CD4-positive, CD25-positive, alpha-beta regulatory T cell (primary cell): ENCODE data around the gene IGFN1. TPM values are rescaled to one million over a fixed set of nuclear protein-coding genes. Genes with fewer than 3 reads are reported as not detected.

Experiments used
- ATAC-seq, 2 donors: fragments of 150-1000 bp; cut with Tn5 transposase; one replicate each; pipeline ENCODE4 v1.10.0; 2021; ENCODE audit warnings: low read depth in 2 of 2, moderate number of reproducible peaks in 2 of 2, moderate library complexity in 1 of 2
- DNase-seq, 3 donors: peaks; one replicate each; pipeline versions ENCODE4 v3.0.0 to v3.0.0-alpha.2; 2012 to 2022; ENCODE audit warnings: mixed read lengths in 1 of 3
- H3K27ac ChIP-seq: one replicate; pipeline ENCODE4 v1.7.0; 2013; ENCODE audit warnings: mild to moderate bottlenecking, low read length; ENCODE audit not compliant: insufficient read depth, poor library complexity, severe bottlenecking
- H3K27me3 ChIP-seq: one replicate; pipeline ENCODE4 v1.7.0; 2013; ENCODE audit warnings: low read length; ENCODE audit not compliant: control insufficient read depth, insufficient read depth
- H3K36me3 ChIP-seq: one replicate; pipeline ENCODE4 v1.7.0; 2013; ENCODE audit warnings: mild to moderate bottlenecking, low read length, moderate library complexity; ENCODE audit not compliant: control insufficient read depth, insufficient read depth
- H3K4me1 ChIP-seq: 2 replicates; pipeline ENCODE4 v1.7.0; 2013; ENCODE audit warnings: mild to moderate bottlenecking, low read length; ENCODE audit not compliant: insufficient read depth, control insufficient read depth, poor library complexity, severe bottlenecking
- H3K4me3 ChIP-seq: one replicate; pipeline ENCODE4 v1.7.0; 2013; ENCODE audit warnings: low read depth, mild to moderate bottlenecking, low read length, moderate library complexity
- H3K9me3 ChIP-seq, 2 experiments: 1 replicate in 1 of 2; 2 replicates in 1 of 2; pipeline ENCODE4 v1.7.0; 2013; ENCODE audit warnings: low read length in 2 of 2, mild to moderate bottlenecking in 1 of 2, moderate library complexity in 1 of 2; ENCODE audit not compliant: control insufficient read depth in 2 of 2
- H3K27ac Mint-ChIP-seq, 3 donors: one replicate each; pipeline ENCODE4 v1.8.0; 2020 to 2022; ENCODE audit warnings: mild to moderate bottlenecking in 3 of 3, mixed read lengths in 3 of 3, moderate library complexity in 2 of 3
- H3K27me3 Mint-ChIP-seq: one replicate; pipeline ENCODE4 v1.8.0; 2022; ENCODE audit warnings: mild to moderate bottlenecking, mixed read lengths
- H3K36me3 Mint-ChIP-seq: one replicate; pipeline ENCODE4 v1.8.0; 2020; ENCODE audit warnings: mixed read lengths
- H3K4me1 Mint-ChIP-seq, 4 donors: one replicate each; pipeline ENCODE4 v1.8.0; 2020 to 2022; ENCODE audit warnings: mixed read lengths in 4 of 4, mild to moderate bottlenecking in 1 of 4
- H3K4me3 Mint-ChIP-seq, 4 donors: one replicate each; pipeline ENCODE4 v1.8.0; 2020 to 2022; ENCODE audit warnings: mild to moderate bottlenecking in 4 of 4, mixed read lengths in 4 of 4, moderate library complexity in 3 of 4
- H3K9me3 Mint-ChIP-seq, 7 donors: one replicate each; pipeline ENCODE4 v1.8.0; 2020 to 2022; ENCODE audit warnings: mixed read lengths in 7 of 7, mild to moderate bottlenecking in 3 of 7, moderate library complexity in 2 of 7
- polyA plus RNA-seq, 4 donors: library from polyadenylated mRNA; unstranded; fragments of 300-500 nt; fragmentation: Illumina TruSeq; gene quantifications; one replicate each; pipeline ENCODE4 v1.2.3, GENCODE V29; 2021
- total RNA-seq: library from RNA; stranded (reverse); gene quantifications from one replicate; pipeline ENCODE4 v1.2.3, GENCODE V29; 2022

IGFN1 gene
- total and polyA plus RNA-seq, 5 donors from 2014 or later: not detected

DNA sequence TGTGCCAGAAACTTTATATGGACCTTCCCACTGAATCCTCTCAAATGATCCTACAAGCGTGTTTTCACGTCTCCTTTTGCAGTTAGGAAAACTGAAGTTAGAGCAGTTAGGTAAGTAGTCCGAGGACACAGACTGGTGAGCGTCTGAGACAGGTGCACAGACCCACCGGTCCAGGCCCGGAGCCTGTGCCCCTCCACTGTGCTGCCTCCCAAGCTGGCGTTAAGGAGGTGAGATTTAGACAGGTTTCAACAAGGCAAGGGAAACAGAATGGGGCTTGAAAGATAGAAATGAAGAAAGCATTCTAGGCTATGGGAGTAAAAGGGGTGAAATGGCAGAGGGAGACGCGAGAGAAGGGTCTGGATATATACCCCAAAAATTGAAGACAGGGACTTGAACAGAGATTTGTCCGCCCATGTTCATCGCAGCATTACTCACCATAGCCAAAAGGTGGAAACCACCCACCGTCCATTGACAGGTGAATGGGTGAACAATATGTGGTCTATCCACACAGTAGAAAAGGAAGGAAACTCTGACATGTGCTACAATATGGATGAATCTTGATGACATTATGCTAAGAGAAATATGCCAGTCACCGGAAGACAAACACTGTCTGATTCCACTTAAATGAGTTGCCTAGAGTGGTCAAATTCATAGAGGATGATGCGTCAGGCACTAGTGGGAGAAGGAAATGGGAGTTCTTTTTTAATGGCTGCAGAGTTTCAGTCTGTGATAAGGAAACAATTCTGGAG is 77.0 kb downstream of the IGFN1 start:
- H3K9me3 ChIP-seq: no peaks in the 10 kb centered on the region
- Mint-ChIP-seq H3K27ac (no peak overlapping the region), H3K27me3 (peaks cover 34% of the 10 kb centered on the region), H3K9me3 (no peaks in the 10 kb centered on the region), H3K4me3 (no peak overlapping the region), H3K36me3 (no peaks in the 10 kb centered on the region), H3K4me1 (no peaks in the 10 kb centered on the region)
- no peak overlapping the region for H3K4me3 ChIP-seq
- peaks cover 7% of the 10 kb centered on the region for H3K27me3 ChIP-seq
- no peak overlapping the region for H3K27ac ChIP-seq
- no peaks in the 10 kb centered on the region for H3K4me1 ChIP-seq
- ATAC-seq (no peak), DNase-seq (no peak)
- H3K36me3 ChIP-seq: no peaks in the 10 kb centered on the region

DNA sequence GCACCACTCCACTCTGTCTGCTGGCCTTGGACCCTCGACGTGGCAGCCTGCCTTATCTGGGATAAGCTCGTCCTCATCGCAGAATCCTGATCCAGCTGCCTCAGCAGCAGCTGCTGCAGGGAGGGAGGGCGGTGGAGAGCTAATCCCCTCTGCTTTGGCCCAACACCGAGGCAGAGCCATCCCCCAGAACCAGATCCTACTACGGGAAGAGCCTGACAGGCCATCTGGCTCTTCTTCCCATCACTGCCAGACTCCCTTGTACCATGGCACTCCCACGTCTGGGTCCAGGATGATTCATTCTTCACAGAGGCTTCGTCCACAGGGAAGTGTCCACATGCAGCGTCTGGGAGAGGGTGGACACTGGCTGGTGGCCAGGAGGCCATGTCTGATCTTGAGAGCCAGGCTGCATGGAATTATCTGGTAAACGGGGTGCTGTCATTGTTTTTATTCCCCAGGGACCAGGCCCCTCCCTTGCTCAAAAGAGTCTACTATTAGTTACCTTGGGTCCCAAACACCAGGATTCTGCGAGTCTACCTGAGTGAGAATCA is 78.1 kb downstream of the IGFN1 start:
- no peak for DNase-seq
- no peaks in the 10 kb centered on the region for H3K36me3 Mint-ChIP-seq
- H3K4me3 Mint-ChIP-seq: no peak overlapping the region
- peaks cover 30% of the 10 kb centered on the region for H3K27me3 Mint-ChIP-seq
- Histone ChIP-seq H3K36me3 (no peaks in the 10 kb centered on the region), H3K4me3 (no peak overlapping the region), H3K9me3 (no peaks in the 10 kb centered on the region), H3K27me3 (peaks cover 7% of the 10 kb centered on the region), H3K4me1 (no peaks in the 10 kb centered on the region), H3K27ac (no peak overlapping the region)
- H3K27ac Mint-ChIP-seq: no peak overlapping the region
- no peaks in the 10 kb centered on the region for H3K9me3 Mint-ChIP-seq
- ATAC-seq: no peak
- no peaks in the 10 kb centered on the region for H3K4me1 Mint-ChIP-seq

DNA sequence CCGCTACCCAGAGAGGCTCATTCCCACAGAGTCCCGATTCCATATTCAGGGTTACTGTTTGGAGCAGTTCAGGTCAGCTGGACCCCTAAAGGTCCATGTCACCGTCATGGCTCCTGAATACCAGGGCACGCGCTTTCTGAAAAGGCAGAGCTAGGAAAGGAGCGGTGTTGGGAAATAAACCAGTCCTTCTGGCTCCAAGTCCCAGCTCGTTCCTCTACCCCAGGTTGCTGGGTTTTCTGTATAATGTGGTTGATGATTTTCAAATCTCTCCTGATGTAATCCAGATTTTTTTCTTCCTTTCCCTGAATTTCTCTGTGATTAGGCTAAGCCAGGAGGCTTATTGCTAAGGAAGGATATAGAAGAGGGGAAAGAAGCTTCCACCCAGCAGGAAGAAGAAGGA is 78.7 kb downstream of the IGFN1 start:
- DNase-seq (no peak), ATAC-seq (no peak)
- H3K27me3 ChIP-seq: peaks cover 7% of the 10 kb centered on the region
- no peak overlapping the region for H3K4me3 ChIP-seq
- Mint-ChIP-seq H3K27ac (no peak overlapping the region), H3K27me3 (peaks cover 30% of the 10 kb centered on the region), H3K4me1 (no peaks in the 10 kb centered on the region), H3K4me3 (no peak overlapping the region), H3K9me3 (no peaks in the 10 kb centered on the region), H3K36me3 (no peaks in the 10 kb centered on the region)
- no peak overlapping the region for H3K27ac ChIP-seq
- no peaks in the 10 kb centered on the region for H3K4me1 ChIP-seq
- no peaks in the 10 kb centered on the region for H3K9me3 ChIP-seq
- no peaks in the 10 kb centered on the region for H3K36me3 ChIP-seq

DNA sequence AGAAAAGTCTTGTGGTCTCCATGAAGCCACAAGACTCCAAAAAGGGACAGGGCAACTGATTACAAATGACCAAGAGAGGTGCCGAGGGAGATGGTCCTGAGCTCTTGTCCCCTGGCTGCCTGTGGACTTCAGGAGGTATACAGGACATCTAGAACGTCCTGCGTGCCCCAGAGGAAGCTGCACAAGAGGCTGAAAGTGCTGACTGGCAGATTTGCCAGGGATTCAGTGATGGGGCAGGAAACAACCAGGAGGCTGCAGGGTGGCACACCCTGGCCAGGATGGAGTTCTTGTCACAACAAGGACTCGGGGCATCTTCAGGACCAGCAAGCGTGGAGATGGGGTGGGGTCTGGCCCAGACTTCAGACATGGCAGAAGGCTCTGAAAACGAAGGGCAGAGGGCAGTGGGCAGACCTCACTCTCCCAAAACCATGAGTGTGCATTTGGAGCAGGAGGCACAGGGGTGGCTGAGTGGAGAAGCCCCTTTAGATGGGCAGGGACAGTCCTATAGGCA is 79.3 kb downstream of the IGFN1 start:
- DNase-seq (no peak), ATAC-seq (no peak)
- Mint-ChIP-seq H3K36me3 (no peaks in the 10 kb centered on the region), H3K27ac (no peak overlapping the region), H3K4me1 (no peaks in the 10 kb centered on the region), H3K4me3 (no peak overlapping the region), H3K27me3 (peaks cover 30% of the 10 kb centered on the region), H3K9me3 (no peaks in the 10 kb centered on the region)
- Histone ChIP-seq H3K36me3 (no peaks in the 10 kb centered on the region), H3K4me3 (no peak overlapping the region), H3K27ac (no peak overlapping the region), H3K27me3 (peaks cover 7% of the 10 kb centered on the region), H3K4me1 (no peaks in the 10 kb centered on the region), H3K9me3 (no peaks in the 10 kb centered on the region)

DNA sequence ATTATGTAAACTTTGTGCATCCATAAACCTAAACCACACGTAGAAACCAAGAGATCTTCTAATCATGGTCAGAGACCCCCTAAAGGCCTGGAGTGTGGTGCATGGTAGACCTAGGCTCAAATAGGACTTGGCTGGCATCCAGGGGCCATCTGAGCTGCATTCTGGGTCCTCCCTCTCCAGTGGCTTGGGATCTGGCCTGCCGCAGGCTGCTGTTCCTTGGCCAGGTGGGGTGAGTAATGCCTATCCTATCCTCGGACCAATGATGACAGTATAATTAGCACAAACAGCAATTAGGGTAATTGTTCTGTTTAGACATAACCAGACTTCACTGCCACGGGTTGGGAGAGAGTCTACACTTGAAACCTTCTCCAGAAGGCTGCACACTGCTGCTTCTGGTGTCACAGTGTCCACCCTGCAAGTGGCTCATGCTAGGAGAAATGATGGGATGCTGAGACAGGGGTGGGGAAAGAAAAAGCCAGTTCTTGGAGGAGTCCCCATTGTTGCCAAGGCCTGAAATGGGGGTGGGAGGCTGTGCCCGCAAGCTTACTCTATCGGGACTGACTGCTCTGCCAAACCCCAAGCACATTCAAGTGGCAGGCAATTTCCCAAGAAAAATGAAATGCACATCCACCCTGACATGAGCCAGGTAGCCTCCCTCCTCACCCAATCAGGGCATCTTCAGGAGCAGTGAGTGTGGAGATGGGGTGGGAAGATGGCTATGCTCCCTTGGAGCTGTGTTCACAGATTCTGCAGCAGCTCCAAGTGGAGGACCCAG is 80.2 kb downstream of the IGFN1 start:
- Mint-ChIP-seq H3K27ac (no peak overlapping the region), H3K27me3 (peaks cover 25% of the 10 kb centered on the region), H3K36me3 (no peaks in the 10 kb centered on the region), H3K4me1 (no peaks in the 10 kb centered on the region), H3K4me3 (no peak overlapping the region), H3K9me3 (no peaks in the 10 kb centered on the region)
- Histone ChIP-seq H3K9me3 (no peaks in the 10 kb centered on the region), H3K4me1 (no peaks in the 10 kb centered on the region), H3K27me3 (peaks cover 7% of the 10 kb centered on the region), H3K36me3 (no peaks in the 10 kb centered on the region), H3K4me3 (no peak overlapping the region), H3K27ac (no peak overlapping the region)
- no peak for ATAC-seq
- DNase-seq: no peak

DNA sequence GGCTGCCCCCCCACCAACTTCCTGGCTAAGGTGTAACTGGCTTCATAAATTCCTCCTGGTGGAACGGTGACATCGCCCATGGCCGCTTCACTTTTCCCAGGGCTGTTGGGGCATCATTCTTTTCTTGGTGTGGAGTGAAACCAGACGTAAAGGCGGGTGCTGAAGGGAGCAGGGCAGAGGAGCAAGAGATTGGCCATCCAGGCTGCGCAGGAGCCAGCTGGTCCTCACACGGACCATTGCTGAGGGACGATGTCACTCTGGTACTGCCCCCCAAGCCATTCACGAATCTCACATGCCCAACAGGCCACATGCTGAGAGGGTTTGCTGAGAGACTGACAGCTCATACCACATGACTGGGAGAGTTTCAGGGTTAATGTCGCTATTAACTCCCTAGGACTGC is 82.2 kb downstream of the IGFN1 start:
- no peak overlapping the region for H3K4me3 ChIP-seq
- DNase-seq (no peak), ATAC-seq (no peak)
- Mint-ChIP-seq H3K4me3 (no peak overlapping the region), H3K36me3 (no peaks in the 10 kb centered on the region), H3K9me3 (peaks cover 0 to under 1% (median 0%) of the 10 kb centered on the region in 7 donors), H3K4me1 (no peaks in the 10 kb centered on the region), H3K27me3 (peaks cover 5% of the 10 kb centered on the region), H3K27ac (no peak overlapping the region)
- no peaks in the 10 kb centered on the region for H3K9me3 ChIP-seq
- no peaks in the 10 kb centered on the region for H3K27me3 ChIP-seq
- no peaks in the 10 kb centered on the region for H3K4me1 ChIP-seq
- no peak overlapping the region for H3K27ac ChIP-seq
- no peaks in the 10 kb centered on the region for H3K36me3 ChIP-seq

DNA sequence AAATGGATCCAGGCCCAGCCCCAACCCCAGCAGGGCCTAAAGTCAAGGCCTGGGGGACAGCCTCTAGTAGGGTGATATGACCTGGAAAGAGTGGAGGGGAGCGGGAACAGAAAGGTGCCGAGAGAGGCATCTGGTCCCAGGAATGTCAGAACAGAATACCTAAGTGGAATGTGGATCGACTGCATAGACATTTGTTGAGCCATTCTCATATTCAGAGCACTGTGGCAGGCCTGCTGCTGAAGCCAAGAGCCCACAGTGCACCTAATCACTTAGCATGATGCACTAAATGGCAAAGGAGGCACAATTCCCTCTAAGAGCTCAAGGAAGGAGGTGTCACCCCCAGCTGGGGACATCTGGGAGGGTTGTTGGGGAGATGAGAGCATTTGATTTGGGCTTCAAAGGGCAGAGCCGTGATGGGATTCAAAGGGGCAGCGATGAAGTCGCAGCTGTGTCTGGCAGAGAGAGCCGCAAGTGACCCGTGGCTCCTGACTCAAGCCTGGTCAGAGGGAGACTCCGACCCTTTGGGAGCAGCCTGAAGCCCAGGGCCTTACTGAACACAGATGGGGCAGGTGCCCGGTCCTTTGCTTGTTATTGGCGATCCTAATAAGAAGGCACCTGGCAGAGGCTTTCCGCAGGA is 84.1 kb downstream of the IGFN1 start:
- peak overlapping the region in 1 of 4 donors; percentile 48 for H3K4me3 Mint-ChIP-seq
- ATAC-seq: no peak
- no peaks in the 10 kb centered on the region for H3K27me3 Mint-ChIP-seq
- no peak for DNase-seq
- H3K27ac Mint-ChIP-seq: no peak overlapping the region
- H3K4me1 ChIP-seq: no peaks in the 10 kb centered on the region
- no peaks in the 10 kb centered on the region for H3K9me3 ChIP-seq
- H3K36me3 ChIP-seq: no peaks in the 10 kb centered on the region
- H3K4me3 ChIP-seq: no peak overlapping the region
- no peaks in the 10 kb centered on the region for H3K36me3 Mint-ChIP-seq
- H3K27me3 ChIP-seq: no peaks in the 10 kb centered on the region
- no peaks in the 10 kb centered on the region for H3K4me1 Mint-ChIP-seq
- no peak overlapping the region for H3K27ac ChIP-seq
- H3K9me3 Mint-ChIP-seq: peaks cover 0 to 1% (median 0%) of the 10 kb centered on the region in 7 donors
